Amniotic stem cell (primary cell): ENCODE results near the gene CCDC92B.
A peak's percentile ranks its signal among the peaks of the same experiment; 100 is the strongest.

Source experiments
- DNase-seq: peaks from one replicate; lab custom pipeline; 2025; lab: John Stamatoyannopoulos, UW

CCDC92B gene

DNA sequence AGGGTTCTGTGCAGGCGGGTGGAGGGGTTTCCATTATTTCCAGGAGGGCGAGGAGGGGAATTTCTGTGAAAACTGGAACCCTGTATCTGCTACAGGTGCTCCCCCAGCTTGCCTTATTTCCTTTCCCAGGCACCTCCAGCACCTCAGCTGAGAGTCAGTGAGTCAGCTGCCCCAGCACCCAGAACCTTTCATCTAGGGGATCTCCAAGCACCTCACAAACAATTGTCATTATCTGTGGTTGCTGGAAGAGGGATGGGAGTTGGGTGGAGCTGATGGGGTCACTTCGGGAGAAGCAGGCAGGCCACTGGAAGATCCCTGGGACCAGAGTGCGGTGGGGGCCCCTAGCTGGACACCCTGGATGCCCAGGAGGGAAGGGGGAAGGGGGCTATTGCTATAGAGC, 27.8 kb downstream of the CCDC92B start:
- no peak for DNase-seq

GRCh38 chr17:2719861-2720260, 29.6 kb downstream of the CCDC92B start:
- DNase-seq, result no peak

DNA sequence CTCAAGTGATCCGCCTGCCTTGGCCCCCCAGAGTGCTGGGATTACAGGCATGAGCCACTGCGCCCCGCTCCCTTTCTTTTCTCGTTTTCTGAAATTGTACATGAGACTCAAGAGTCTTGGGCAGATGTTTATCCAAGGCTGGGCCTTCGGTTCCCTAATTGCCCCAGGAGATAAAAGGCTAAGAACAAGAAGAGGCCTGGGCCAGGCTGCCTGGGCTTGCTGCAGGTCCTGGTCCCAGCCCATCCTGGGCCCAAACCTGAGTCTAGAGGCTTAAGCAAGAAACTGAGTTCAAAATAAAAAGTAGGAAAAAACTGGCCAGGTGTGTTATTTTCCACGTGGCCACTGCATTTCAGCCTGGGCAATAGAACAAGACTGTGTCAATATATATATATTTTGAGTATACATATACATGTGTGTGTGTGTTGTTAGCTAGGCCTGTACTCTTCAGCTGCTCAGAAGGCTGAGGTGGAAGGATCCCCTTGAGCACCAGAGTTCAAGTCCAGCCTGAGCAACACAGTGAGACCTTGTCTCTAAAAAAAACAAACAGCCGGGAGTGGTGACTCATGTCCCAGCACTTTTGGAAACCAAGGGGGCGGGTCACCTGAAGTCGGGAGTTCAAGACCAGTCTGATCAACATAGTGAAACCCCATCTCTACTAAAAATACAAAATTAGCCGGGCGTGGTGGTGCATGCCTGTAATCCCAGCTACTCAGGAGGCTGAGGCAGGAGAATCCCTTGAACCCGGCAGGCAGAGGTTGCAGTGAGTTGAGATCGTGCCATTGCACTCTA, 31.1 kb downstream of the CCDC92B start:
- no peak for DNase-seq

GRCh38 chr17:2716649-2717048, 32.8 kb downstream of the CCDC92B start:
- no peak for DNase-seq

DNA sequence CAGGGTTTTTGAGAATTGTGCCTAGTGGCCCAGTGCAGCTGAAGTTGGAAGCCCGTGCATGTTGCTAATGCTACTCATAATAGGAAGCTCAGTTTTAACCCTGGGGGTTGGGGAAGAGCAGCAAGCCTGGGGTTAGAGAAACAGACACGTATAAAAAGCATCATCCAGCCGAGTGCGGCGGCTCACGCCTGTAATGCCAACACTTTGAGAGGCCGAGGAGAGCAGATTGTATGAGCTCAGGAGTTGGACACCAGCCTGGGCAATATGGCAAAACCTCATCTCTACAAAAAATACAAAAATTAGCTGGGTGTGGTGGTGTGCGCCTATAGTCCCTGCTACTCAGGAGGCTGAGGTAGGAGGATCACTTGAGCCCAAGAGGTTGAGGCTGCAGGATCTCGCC, 35.6 kb downstream of the CCDC92B start:
- no peak for DNase-seq

GRCh38 chr17:2712300-2713043, 37.0 kb downstream of the CCDC92B start:
- DNase-seq, result no peak

GRCh38 chr17:2711608-2712299, 37.7 kb downstream of the CCDC92B start, which contains the start of gene CLUH:
TSS of gene CLUH (minus strand) at chr17:2711764. CDS start at chr17:2711661, 103 bp downstream.
- peak; percentile 83 for DNase-seq

GRCh38 chr17:2710803-2711607, 38.4 kb downstream of the CCDC92B start:
- DNase-seq, result no peak

- DNase-seq, result no peak
These were observed 39.2 kb downstream of the CCDC92B start for GRCh38 chr17:2710071-2710802.

GRCh38 chr17:2709183-2709661, 40.2 kb downstream of the CCDC92B start:
- DNase-seq, result no peak

- DNase-seq, result no peak
These were observed 40.8 kb downstream of the CCDC92B start for GRCh38 chr17:2708585-2709182.

DNA sequence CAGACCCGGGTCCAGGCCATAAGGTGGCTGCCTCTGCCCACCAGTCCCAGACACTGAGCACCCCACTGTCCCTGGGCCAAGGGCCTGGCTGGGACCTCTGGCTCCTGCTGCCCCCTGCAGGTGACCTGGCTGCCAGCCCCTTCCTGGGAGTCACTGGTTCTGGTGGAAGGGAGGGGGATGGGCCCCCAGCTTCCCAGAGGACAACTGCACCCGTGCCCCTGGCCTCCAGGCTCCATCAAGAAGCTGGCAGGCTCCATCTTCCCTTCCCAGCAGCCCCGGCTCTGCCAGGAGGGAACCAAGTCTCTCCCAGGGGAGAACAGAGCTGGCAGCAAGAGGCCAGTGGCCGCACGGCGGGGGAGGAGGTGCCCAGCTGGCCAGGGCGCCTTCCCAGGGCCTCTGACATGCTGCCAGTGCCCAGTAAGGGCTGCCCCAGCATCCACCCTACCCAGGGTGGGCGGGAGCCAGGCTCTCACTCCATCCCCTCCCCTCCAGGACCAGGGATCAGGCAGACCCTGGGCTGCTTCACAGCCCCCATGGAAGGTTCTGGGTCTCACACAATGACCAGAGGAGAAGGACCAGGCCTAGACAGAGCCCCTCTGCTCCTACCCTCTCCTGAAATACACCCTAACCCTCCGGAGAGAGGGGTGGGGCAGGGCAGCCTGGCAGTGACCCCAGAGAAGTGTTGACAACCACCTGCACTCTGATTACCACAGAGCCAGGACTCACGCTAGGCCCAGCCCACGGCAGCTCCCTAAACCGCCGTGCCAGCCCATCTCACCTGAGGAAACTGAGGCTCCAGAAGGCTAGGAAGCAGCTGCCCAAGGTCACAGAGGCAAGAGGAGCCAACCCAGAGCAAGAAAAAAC, 41.5 kb downstream of the CCDC92B start:
- DNase-seq, result no peak

DNA sequence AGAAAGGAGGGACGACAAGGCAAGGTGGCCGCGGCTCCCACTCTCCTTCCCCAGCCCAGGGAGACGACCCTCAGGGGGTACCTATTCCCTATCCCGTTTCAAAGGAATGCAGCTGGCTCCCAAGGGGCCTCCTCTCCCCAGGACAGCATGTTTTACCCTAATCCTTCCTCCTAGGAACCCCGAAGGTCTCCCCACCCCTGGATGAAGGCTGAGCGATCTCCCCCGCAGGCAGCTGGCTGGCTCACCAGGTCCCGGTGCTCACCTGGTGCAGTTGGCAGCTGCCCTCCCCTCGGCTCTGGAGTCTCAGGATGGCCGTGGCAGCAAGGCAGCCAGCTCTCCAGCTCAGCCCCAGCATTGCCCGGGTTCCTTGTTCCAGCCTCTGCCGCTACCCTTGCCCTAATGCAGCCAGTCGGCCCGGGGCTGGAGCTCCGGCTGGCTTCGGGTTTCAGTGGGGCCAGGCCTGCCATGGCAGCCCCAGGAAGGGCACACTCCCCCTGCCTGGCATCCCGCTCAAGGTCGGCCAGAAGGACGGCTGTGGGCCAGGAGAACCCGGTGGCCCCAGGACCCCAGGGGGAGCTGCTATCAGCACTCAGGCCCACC, 42.4 kb downstream of the CCDC92B start:
- no peak for DNase-seq

DNA sequence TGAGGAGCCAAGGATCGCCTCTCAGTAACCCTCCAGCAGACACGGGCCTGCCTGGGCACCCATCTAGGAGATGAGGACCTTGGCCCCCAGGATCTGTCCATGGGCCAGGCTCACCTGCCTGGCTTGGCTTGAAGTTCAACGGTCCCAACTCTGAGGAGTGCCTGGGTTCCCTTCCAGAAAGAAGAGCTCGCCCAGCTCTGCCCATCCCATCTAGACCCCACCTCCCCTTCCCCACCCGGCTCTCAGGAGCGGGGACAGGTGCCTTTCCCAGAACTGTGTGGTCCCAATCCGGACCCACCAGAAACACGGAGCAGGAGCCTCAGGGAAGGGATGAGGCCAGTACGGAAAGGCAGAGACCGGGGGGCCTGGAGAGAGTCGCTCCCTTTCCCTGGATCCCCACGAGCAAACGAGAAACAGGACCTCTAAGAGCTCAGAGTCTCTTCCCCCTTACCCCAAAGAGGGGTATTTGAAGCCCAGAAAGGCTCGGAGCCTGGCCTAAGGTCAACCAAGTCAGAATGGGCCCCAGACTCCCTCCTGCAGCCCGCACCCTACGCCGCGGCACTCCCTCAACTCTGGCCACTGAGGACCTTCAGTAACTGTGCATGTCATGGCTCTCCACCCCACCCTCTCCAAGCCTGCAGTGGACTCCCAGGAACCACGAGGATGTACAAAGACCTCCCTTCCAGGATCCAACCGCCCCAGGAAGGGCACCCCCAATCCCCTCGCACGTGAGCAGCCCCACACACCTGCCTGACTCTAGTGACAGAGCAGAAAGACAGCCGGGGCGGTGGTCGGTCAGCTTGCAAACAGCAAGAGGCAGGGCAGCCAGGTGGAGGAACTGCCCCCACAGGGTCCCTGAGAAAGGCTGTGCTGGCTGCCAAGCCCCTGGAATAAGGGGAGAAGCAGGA, 43.3 kb downstream of the CCDC92B start:
- no peak for DNase-seq

DNA sequence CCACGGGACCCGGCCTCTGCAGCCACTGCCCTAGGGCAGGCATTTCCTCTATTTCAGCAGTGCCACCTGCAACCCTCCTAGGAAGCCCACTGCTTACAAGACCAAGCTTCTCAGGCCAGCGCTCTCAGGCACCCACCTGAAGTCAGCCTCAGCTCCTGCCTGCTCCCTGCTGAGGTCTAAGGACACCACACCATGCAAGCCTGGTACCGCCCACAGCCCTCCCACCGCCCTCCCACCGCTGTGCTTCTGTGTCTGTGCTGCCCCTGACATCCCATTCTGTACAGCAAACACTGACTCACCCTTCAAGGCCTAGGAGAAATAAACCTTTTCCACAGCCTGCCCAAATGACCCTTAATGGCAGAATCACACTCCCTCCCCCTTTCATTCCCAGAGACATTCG, 44.2 kb downstream of the CCDC92B start:
- DNase-seq, result no peak

DNA sequence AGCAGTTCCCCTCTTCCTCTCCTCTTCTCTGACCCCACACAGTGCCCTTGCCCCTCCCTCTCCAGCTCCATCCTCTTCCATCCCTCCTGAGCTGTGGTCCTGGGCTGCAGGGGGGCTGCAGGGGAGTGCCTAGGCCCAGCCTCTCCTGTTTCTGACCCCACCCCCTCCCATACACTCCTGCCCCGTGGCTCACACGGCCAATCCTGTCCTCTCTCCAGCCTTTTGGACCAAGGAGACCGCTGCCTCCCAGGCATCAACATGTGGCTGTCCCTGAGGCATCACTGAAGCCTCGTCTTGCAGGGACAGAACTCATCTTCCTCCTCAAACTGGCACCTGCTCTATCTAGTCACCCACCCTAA, 44.6 kb downstream of the CCDC92B start:
- no peak for DNase-seq

DNA sequence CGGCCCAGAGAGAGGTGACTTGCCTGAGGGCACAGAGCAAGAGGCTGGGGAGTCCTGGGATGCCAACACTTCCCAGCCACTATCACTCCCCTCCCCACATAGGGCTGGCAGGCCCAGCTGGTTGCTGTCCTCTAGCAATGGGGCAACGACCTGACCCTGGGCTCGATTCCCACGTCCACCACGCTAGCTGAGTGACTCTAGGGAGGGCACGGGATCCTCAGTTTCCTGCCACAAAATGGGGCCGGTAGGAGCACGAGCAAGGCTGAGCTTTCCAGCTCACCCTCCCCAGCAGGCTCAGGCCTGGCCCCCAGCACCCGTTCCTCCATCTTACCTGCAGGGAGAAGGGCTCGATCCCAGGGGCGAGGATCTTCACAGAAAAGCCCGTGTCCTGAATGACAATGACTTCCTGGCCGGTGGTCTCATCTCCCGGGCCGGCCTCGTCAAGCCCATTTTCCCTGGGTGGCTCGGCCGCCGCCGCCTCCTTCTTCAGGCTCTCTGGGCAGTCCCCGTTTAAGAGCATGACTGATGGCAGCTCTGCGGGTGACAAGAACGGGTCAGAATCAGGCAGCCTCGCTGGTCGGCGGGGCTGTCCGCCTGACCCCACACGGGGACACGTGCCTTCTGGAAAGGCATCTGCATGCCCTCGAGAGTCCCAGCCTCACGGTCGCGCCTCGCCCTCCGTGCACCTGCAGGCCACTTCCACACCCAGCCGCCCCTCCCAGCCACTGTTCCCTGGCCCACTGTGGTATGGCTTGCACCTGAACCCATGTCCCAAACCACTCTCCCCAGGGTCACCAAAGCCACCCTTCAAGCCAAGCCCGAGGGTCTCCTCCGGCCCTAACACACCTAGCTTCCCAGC, 45.2 kb downstream of the CCDC92B start:
- no peak for DNase-seq
